Astrocyte of the cerebellum (primary cell): Measurements from ENCODE around the gene STX5.

ENCODE experiments used
- DNase-seq: peaks from one replicate; pipeline ENCODE4 v3.0.0-alpha.2; 2011; ENCODE audit warnings: low read depth
- H3K4me3 ChIP-seq: 2 replicates; pipeline ENCODE4 v1.5.1; 2011; ENCODE audit warnings: mild to moderate bottlenecking, low read depth, low read length, moderate library complexity
- in situ Hi-C: cut with HindIII; loops from 2 replicates; pipeline ENCODE4 v1.10.0; 2017; ENCODE audit warnings: low sequenced_read_pairs
- TF ChIP-seq, protein P1 (sequence below): IDR thresholded peaks from 2 replicates; pipeline ENCODE4 v1.5.1; 2012; ENCODE audit warnings: low read length, low read depth, moderate library complexity, mild to moderate bottlenecking; ENCODE audit errors: missing control alignments

The STX5 gene

DNA sequence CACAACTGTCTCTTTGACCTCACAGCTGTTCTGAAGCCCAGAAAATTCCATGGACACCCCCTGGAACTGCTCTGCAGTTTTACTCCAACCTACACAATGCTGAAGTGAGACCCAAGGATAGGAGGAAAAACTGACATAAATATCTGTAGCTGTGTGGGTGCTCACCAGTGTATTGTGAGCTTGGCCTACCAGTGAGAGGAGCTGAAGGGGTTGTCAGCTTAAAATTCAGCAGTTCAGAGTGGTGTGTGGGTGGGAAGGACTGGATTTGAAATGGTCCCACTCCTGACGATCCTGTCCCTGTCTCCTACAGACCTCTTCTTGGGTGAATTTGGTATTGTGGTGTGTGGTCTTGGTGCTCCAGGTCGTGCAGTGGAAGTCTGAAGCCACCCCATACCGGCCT lies 42.3 kb downstream of the STX5 start:
- TF ChIP-seq, protein P1, sequence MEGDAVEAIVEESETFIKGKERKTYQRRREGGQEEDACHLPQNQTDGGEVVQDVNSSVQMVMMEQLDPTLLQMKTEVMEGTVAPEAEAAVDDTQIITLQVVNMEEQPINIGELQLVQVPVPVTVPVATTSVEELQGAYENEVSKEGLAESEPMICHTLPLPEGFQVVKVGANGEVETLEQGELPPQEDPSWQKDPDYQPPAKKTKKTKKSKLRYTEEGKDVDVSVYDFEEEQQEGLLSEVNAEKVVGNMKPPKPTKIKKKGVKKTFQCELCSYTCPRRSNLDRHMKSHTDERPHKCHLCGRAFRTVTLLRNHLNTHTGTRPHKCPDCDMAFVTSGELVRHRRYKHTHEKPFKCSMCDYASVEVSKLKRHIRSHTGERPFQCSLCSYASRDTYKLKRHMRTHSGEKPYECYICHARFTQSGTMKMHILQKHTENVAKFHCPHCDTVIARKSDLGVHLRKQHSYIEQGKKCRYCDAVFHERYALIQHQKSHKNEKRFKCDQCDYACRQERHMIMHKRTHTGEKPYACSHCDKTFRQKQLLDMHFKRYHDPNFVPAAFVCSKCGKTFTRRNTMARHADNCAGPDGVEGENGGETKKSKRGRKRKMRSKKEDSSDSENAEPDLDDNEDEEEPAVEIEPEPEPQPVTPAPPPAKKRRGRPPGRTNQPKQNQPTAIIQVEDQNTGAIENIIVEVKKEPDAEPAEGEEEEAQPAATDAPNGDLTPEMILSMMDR = no peak
- no peak for DNase-seq
- H3K4me3 ChIP-seq = no peak overlapping the region
- in situ Hi-C loops = no loop called here

GRCh38 chr11:62788991-62789390 lies 42.9 kb downstream of the STX5 start:
- DNase-seq = no peak
- TF ChIP-seq, protein P1 = no peak
- H3K4me3 ChIP-seq = no peak overlapping the region
- in situ Hi-C loops = no loop called here

- in situ Hi-C loops = no loop called here
- TF ChIP-seq, protein P1 = peak; percentile 70
- peak within 1 kb of the TSS; percentile 92 for H3K4me3 ChIP-seq
- DNase-seq = peak; percentile 96
Measured at GRCh38 chr11:62787005-62787759, 44.7 kb downstream of the STX5 start, which contains the start of gene TMEM179B. Gene TMEM179B (plus strand): TSS chr11:62787402. CDS start chr11:62787432, 30 bp downstream.

DNA sequence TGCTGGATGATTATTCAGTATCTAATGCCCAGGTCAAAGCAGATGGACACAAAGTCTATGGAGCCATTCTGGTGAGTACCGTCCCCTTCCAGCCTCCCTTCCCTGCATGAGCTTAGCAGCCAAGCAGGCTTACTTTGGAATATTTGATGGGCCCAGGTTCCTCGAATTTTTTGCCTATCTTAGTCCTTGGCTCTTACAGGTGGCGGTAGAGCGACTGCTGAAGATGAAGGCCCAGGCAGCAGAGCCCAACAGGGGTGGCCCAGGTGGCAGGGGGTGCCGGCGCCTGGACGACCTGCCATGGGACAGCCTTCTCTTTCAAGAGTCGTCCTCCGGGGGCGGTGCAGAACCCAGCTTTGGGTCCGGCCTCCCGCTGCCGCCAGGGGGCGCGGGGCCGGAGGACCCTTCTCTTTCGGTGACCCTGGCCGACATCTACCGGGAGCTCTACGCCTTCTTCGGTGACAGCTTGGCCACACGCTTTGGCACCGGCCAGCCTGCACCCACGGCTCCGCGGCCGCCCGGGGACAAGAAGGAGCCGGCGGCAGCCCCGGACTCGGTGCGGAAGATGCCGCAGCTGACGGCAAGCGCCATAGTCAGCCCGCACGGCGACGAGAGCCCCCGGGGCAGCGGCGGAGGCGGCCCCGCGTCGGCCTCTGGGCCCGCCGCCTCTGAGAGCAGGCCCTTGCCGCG lies 45.4 kb downstream of the STX5 start:
- TF ChIP-seq, protein P1 = peak; percentile 99
- DNase-seq = no peak
- peak overlapping the region; percentile 92 for H3K4me3 ChIP-seq
- in situ Hi-C loops = no loop called here

GRCh38 chr11:62782753-62783152 lies 49.1 kb downstream of the STX5 start:
- in situ Hi-C loops = no loop called here
- DNase-seq = no peak
- no peak overlapping the region for H3K4me3 ChIP-seq
- TF ChIP-seq, protein P1 = no peak

GRCh38 chr11:62778441-62778840 lies 53.4 kb downstream of the STX5 start:
- TF ChIP-seq, protein P1 = no peak
- in situ Hi-C loops = no loop called here

More at GRCh38 chr11:62778441-62778840, 53.4 kb downstream of the STX5 start:
- DNase-seq = no peak
- no peak overlapping the region for H3K4me3 ChIP-seq
